Left colon (tissue), 2 donors: Measurements from ENCODE around the gene ZFYVE1. TPM values are rescaled to one million over a fixed set of nuclear protein-coding genes. Genes with fewer than 3 reads are reported as not detected.
A peak's percentile ranks its signal among the peaks of the same experiment; 100 is the strongest.
"Not testable (repeated sequence)": the region's sequence is repeated elsewhere in the genome, so short reads cannot be mapped to it uniquely, and the experiment has no call there.

ENCODE experiments used
- ATAC-seq: fragments of 200-7000 bp; cut with Tn5 transposase; one replicate; pipeline ENCODE4 v1.9.1; 2020; ENCODE audit warnings: mild to moderate bottlenecking, moderate library complexity
- DNase-seq, 2 donors: peaks; one replicate each; pipeline ENCODE4 v3.0.0-alpha.2; 2020
- intact Hi-C, 2 donors: fragments of 100-400 bp; cut with DNase I in 1 of 2; cut with micrococcal nuclease in 1 of 2; formaldehyde crosslinking; loops; one replicate each; pipeline versions ENCODE4 v1.11.2 to v1.14.0; 2022; cut with DNase I, micrococcal nuclease
- total RNA-seq, 2 donors: library from RNA; stranded (reverse); fragmentation: NEBNext Ultra II Directional; extraction: Animal tissue kit (Norgen Biotek cat#: 25700); gene quantifications; one replicate each; pipeline ENCODE4 v1.2.1, GENCODE V29; 2021
- donor health status: DM: no; HTN: no; CAD: no.
- donor health status: DM: yes; HTN: yes; CAD: no.

Gene ZFYVE1
- total RNA-seq, 2 donors from 2014 or later = 13.4 to 19.9 TPM

DNA sequence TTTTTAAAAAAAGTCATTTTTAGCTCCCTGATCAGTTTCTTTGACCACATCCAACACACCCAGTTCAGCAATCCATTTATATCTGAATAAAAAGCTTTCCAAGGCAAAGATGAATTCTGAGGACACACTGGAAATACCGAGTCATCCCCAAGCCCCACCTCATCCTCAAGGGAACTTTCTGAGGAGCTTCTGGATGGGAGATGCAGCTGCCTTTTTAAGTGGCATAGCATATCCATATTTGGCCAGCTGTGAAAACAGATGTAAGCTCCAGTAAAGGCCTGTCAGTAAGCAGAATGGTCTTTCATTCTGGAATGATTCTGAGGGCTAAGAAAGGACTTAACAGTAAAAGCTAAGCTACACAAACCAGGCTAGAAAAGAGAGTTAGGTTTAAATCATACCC is 18.4 kb downstream of the ZFYVE1 start:
- no peak for ATAC-seq
- intact Hi-C loops = no loop called here
- DNase-seq = no peak

DNA sequence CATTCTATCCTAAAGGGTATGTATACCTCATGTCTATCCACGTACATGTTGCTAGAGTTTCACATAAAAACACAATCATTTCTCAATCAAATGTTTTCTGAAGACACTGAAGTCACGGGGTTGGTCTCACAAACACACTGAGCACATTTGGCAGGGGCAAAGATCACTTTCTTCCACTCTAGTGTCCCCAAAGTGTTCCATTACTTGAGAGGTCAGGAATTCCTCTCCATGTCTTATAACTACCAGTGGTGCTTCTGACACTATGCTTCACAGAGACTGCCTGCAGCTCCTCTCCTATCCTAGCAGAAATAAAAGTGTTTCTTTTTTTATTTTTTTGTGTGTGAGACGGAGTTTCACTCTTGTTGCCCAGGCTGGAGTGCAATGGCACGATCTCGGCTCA is 19.1 kb downstream of the ZFYVE1 start:
- intact Hi-C loops = no loop called here
- peak; percentile 22 for ATAC-seq
- no peak for DNase-seq

DNA sequence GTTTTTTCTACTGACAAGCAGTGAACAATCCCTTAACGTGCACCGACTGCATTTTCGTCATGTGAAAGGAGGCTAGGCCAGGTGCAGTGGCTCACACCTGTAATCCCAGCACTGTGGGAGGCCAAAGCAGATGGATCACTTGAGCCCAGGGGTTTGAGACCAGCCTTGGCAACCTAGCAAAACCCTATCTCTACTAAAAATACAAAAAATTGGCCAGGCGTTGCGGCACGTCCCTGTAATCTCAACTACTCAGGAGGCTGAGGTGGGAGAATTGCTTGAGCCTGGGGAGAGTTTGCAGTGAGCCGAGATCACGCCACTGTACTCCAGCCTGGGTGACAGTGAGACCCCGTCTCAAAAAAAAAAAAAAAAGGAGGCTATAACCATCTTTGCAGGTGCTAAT is 22.3 kb downstream of the ZFYVE1 start:
- intact Hi-C loops, ATAC-seq, DNase-seq: not testable (repeated sequence)

DNA sequence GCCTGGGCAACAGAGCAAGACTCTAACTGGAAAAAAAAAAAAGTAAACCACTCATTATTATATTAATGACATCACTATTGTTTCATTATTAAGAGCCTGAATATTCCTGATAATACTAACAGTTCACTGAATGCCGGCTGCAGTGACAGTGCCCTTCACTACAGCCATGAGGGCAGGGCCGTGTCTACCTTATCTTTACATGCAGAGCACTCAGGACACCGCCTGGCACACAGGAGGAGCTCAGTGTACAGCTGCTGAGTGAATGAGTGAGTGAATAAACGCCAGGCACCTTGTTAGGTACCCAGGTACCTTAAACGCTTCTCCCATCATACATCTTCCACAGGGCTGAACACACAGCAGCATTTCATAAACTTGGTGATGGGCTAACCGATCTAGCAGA is 23.2 kb downstream of the ZFYVE1 start:
- ATAC-seq = no peak
- DNase-seq = no peak
- intact Hi-C loops = no loop called here

DNA sequence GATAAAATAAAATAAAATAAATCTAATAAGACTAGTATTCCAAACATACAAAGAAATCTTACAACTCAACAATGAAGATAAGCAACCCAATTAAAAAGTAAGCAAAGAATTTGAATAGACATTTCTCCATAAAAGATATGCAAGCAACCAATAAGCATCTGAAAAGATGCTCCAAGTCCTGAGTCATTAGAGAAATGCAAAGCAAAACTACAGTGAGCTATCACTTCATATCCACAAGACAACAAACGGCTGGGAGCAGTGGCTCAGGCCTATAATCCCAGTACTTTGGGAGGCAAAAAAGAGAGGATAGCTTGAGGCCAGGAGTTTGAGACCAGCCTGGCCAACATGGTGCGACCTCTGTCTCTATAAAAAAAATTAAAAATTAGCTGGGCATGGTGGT is 26.8 kb downstream of the ZFYVE1 start:
- ATAC-seq (no peak), DNase-seq (no peak)
- intact Hi-C loops = no loop called here

DNA sequence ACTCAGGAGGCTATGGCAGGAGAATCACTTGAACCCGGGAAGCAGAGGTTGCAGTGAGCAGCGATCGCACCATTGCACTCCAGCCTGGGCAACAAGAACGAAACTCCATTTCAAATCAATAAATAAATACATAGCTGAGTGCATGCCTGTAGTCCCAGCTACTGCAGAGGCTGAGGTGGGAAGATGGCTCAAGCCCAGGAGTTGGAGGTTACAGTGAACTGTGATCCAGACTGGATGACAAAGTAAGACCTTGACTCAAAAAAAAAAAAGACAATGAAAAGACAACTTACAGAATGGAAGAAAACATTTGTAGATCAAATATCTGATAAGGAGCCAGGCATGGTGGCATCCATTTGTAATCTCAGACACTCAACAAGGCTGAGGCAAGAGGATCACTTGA is 27.6 kb downstream of the ZFYVE1 start:
- ATAC-seq = no peak
- intact Hi-C loops = no loop called here
- no peak for DNase-seq

DNA sequence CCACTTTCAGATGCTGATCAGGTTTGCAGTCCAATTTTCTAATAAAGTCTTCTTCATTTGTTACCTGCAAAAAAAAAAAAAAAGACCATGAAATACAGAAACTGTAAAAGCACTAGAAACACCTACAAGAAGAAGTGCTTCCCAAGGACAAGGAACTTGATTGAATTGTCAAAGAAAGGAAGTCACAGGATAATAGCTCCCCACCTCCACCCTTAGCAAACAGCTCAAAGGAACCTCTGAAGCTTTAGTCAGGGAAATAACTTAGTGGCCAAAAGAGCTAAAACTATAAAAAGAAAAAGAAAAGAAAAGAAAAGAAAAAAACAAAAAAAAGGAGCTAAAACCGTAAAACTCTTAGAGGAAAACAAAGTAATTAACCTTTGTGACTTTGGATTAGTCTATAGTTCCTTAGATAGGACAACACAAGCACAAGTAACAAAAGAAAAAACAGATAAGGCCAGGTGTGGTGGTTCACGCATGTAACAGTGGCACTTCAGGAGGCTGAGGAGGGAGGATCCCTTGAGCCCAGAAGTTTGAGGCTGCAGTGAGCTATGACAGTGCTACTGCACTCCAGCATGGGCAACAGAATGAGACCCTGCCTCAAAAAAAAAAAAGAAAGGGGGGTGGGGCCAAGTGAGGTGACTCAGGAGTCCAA is 28.5 kb downstream of the ZFYVE1 start:
- intact Hi-C loops = no loop called here
- DNase-seq (no peak), ATAC-seq (peak; percentile 82)

DNA sequence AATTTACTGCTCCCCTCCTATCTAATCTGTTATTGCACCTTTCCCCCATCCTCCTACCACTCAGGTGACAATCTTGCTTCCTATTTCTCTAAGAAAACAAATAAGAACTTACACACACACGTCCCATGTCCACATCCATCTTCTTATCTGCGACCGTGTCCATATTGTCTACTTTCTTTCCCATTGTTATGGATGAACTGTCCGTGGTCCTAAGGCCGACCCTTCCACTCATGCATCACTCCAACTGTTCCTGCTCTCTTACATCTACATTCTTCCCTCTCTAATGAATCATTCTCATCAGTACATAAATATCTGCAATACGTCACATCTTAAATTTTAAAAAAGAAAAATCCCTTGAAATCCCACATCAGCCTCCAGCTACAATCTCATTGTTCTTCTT is 30.0 kb downstream of the ZFYVE1 start:
- intact Hi-C loops = no loop called here
- no peak for ATAC-seq
- no peak for DNase-seq

DNA sequence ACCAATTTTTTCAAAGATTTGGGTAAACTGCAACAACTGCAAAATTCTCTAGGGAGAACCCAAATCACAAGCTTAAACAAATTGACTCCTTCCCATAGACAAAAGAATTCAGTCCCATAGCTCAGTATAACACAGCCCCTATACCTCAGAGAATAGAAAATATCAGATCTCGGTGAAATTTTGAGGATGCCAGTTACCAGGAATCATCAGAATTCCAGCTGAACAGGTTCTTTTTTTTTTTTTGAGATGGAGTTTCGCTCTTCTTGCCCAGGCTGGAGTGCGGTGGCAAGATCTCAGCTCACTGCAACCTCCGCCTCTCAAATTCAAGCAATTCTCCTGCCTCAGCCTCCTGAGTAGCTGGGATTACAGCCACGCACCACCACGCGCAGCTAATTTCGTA is 36.7 kb downstream of the ZFYVE1 start:
- intact Hi-C loops = no loop called here
- DNase-seq (no peak), ATAC-seq (no peak)

DNA sequence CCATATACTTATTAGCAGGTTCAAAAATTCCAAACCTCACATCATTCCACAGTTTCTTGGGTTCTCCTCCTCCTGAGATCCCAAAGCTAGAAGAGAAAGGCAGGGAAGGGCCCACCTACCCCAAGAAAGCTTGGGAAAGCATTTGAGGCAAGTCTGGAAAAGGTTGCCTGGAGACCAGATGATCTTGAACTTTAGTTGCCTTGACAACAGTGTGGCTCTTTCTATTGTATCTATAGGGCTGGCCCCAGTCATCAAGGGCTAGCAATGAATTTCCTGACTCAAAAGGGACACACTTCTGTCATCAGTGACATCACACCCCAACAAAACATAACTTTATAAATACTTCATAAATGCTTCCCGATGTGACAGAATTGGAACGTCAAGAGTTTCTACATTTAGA is 40.0 kb downstream of the ZFYVE1 start:
- intact Hi-C loops = no loop called here
- no peak for ATAC-seq
- DNase-seq = no peak

DNA sequence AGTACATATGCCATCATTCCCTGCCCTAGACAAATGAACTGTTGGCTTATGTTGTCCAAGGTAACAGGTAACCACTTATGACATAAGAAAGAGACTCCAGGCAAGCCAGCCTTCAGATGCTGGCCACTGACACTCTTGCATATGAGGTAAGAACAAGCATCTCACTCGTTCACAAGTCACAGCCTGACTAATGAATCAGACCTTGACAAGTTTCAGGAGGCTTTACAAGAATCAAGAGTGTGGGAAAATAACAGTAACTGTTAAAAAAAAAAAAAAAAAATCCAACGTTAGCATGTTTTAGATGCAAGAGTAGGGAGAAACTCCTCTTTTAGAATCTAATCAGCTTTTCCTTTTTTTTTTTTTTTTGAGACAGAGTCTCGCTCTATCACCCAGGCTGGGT is 40.7 kb downstream of the ZFYVE1 start:
- no peak for ATAC-seq
- intact Hi-C loops = no loop called here
- DNase-seq = no peak

DNA sequence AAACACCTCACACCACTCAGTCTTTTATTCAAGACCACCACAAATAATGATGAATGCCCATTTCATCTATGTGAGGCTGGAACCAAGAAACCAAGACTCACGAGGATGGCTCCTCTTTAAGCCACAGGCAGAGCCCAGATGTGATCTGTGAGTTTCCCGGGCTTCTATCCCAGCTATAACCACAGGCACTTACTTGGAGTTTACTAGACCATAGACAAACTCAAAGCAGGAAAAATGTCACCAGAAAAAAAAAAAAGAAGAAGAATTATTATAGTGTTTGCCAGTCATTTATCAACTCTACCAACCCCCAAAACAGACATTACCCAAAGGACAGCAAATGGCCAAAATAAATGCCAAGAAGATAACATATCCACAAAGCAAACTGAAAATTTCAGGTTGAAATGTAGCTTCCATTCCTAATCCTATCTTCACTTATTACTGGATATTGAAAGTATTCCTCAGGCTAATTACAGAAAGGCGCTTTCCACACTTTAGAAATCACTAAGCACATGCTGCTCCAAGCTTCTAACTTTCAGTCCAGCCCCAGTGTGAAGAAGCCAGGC is 44.7 kb downstream of the ZFYVE1 start:
- no peak for ATAC-seq
- intact Hi-C loops = no loop called here

DNA sequence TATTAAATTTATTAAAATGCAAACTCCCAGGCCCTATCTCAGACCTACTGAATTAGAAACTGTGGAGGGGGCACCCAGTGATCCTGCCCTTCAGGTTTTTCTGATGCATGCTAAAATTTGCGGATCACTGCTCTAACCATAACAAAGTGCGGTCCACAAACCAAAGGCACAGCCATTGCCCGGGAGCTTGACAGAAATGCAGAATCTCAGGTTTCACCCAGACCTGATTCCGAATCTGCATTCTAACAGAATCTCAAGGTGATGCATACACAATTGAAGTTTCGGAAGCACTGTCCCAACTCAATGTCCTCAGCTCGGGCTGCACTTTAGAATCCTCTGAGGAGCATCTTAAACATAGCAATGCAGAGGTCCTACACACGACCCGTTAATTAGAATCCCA is 46.0 kb downstream of the ZFYVE1 start:
- no peak for ATAC-seq
- no peak for DNase-seq
- intact Hi-C loops = no loop called here

More for the DNA sequence above, 44.7 kb downstream of the ZFYVE1 start:
- no peak for DNase-seq

DNA sequence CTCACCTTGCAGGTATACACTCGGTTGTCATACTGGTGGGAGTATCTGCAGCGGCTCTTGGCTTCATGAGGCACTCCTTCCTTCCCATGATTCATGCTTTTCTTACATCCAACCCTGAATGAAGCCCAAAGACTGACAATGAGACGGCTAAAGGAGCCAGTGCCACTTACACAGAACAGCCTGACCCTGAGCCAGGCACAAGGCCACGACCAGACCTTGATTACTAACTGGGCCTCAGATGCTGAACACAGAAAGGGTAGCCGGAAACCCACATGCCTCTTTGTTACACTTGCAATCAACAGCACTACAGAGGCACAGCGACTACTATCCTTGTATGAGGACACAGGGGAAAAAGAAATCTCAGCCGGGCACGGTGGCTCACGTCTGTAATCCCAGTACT is 48.0 kb downstream of the ZFYVE1 start:
- DNase-seq (no peak), ATAC-seq (no peak)
- intact Hi-C loops = no loop called here

DNA sequence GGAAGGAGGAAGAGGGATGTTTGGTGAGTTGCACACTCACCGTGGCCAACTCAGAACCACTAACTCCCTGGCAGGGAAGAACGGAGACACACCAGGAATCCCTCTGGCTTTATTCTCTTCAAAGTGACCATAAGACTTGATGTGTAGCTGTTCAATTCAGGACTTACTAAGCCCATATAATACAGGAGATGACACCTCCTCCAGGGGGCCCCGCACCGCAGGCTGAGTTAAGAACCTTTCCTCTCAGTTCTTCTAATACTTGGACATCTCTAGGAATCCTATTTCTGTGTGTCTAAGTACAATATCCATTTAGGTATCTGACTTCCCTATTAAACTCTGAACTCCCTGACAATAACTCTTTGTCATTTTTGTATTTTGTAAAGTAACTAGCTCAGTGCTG is 51.1 kb downstream of the ZFYVE1 start:
- intact Hi-C loops = no loop called here
- peak in 1 of 2 donors; percentile 10 for DNase-seq
- ATAC-seq = no peak

DNA sequence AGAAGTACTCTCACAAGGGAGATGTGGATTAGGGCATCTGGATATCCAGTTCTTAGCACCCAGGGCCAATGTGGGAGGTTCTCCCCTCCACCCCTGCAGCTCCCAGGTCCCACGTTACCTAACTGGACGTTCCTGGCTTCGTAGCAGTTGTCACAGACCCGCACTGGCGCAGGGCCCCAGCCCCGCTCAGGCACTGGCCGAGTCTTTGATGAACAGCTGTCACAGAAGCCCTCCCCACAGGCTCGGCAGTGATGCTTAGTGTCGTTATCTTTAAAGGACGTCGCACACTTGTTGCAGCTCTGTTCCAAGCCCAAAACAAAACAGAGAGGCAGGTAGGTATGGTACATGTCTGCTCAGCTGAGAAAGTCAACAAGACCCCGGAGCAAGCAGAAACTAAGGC is 52.2 kb downstream of the ZFYVE1 start:
- intact Hi-C loops = no loop called here
- DNase-seq (no peak), ATAC-seq (no peak)

DNA sequence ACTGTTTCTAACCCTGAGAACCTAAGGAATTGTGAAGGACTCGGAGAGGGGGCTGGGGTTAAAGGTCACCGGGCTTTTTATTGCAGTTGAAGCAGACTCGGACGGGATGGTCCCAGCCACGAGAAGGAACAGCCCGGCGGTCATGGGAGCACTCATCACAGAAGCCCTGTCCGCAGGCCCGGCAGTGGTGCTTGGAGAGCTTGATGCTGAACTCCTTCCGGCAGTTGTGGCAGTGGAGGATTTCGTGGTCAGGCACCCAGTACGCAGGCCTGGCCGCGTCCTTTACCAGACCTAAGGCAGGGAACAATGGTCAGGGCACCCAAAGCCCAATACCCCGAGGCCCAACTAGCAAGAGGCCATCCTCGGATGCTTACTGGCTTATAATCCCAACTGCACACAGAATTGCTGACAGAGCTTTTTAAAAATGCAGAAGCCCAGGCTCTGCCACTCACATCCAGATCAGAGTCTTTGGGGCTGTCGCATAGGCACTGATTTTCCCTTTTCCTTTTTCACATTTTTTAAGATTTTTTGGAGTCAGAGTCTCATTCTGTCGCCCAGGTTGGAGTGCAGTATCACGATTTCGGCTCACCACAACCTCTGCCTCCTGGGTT is 56.0 kb downstream of the ZFYVE1 start:
- DNase-seq (no peak), ATAC-seq (no peak)
- intact Hi-C loops = no loop called here

DNA sequence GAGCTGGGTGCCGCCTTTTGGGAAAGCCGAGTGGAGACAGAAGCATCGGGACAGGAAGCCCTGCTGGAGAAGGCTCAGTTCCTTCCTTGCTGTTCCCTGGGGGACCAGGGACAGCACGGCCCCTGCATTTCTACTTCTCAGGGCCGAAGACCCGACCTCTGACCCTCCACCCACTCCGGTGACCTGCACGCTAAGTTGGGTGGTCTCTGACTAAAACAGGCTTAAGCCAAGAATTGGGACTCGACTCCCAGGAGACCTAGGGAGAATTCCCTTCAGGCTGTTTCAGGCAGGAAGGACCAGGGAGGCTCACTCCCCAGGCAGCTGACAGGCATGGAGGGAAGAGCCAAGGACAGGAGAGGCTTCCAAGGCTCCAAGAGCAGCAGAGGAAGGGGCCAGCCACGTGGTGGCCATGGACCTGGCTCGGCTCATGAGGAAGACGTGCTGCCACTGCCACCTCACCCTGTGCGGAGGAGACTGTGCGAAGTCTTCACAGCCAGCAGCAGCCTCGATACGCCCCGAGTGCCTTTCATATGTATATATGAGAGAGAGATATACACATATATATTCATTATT is 56.8 kb downstream of the ZFYVE1 start:
- no peak for ATAC-seq
- no peak for DNase-seq
- intact Hi-C loops = no loop called here

DNA sequence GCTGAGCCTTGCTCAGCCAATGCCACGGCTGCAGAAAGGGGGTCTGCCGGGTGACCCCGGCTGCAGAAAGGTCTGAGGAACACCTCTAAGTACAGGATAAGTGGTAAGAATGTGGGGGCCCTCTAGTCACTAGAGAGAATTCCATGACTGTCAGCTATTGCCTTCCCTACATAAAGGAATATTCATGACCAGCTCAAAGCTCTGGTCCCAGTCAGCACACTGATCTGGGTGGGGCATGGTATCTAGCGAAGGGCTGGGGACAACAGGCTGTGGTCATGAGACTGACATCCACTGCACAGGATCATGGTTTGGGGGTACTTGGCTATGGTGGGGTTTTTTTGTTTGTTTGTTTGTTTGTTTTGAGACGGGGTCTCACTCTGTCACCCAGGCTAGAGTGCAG is 58.6 kb downstream of the ZFYVE1 start:
- intact Hi-C loops = no loop called here
- DNase-seq = no peak
- ATAC-seq = no peak

DNA sequence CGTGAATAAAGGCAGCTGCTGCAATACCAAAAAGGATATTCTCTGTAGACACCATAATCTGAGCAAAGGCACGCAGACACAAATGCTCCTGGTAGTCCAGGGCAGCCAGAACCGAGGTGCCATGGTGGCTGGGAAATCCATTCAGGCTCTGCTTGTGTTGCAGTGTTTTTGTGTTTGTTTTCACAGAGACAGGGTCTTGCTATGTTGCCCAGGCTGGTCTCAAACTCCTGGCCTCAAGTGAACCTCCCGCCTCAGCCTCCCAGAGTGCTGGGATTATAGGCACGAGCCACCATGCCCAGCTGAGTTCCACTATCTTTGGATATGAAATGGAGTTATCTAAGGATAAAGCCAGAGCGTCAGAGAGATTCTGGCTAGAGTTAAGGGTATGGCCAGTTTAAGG is 60.9 kb downstream of the ZFYVE1 start:
- no peak for DNase-seq
- intact Hi-C loops = no loop called here
- ATAC-seq = no peak

DNA sequence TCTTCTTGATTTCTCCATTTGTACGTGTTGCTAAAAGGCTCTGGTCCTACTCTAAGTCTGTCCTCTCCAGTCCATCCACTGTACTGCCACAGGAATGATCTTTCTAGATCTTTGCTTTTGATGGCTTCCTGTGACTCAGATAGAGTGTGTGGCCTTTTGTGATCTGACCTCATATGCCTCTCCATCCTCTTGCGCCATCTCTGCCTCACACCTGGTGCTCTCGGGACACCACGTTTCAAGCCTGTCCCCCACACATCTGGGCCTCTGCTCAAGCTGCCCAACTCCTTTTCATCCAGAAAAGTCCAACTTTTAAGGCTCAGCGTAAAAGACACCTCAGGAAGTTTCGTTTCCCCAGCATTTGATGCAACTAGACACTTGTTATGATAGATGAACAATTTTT is 61.7 kb downstream of the ZFYVE1 start:
- ATAC-seq (no peak), DNase-seq (no peak)
- intact Hi-C loops = no loop called here
